ENCODE measurements around the gene LZTFL1. TPM values are rescaled to one million over a fixed set of nuclear protein-coding genes. Genes with fewer than 3 reads are reported as not detected.
A peak's percentile ranks its signal among the peaks of the same experiment; 100 is the strongest.
"Not testable (repeated sequence)": the region's sequence is repeated elsewhere in the genome, so short reads cannot be mapped to it uniquely, and the experiment has no call there.

LZTFL1 gene
- total RNA-seq, 1 experiment from 2014 or later: 27.6 TPM

DNA sequence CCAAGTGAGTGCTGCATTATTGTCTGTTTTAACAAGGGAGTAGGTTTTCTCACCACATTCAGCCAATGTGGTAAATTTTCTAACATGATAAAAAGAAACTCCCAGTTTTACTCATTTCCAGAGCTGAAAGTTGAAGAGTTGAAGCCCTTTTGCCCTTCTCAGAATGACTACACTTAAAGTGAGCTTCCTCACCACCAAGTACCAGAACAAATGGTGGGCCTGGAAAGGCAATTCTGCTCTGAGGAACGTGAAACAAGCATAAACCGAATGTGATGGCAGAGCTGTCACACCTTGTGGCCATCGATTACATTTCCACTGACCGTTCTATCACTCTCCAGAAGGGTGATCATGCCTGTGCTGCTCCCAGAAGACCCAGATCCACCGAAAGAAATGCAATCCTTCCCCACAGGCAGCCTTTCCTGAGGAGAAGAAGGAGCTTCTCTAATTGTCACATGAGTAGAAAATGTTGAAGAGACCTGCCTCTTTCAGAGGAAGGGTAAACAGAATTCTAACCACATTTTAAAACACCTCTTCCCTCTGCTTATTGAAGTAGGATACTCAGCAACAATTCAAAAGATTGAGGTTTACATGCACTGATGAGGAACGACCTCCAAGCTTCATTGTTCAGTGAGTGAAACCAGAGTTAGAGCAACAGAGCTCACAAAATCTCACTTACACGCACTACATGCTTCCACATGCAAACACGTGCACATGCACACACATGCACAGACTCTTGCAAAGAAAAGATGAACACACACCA lies 23.0 kb upstream of the LZTFL1 start:
- DNase-seq (ENCODE audit: low read depth): no peak

- DNase-seq (ENCODE audit: low read depth): no peak
Measured at GRCh38 chr3:45861043-45861719, 19.3 kb upstream of the LZTFL1 start.

DNA sequence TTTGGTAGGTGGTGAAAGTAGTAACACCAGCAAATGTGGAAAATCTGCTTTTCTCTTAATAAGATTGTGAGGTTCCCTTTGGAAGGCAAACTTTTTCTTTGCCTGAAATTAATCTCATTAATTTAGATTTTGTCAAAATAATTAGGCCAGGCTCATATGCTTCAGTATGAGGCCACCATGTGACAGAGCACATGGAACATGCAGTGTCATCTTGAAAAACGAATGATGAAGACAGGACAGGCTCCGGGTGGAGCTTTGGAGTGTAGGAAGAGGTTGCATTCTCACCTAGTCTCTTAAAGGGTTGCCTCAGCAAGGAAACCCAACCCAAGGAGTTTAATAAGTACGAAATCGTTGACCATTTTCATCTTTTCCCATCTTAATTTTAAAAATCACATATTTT lies 18.6 kb upstream of the LZTFL1 start:
- DNase-seq (ENCODE audit: low read depth): no peak

- DNase-seq (ENCODE audit: low read depth): no peak
Measured at GRCh38 chr3:45858809-45859543, 17.1 kb upstream of the LZTFL1 start.

DNA sequence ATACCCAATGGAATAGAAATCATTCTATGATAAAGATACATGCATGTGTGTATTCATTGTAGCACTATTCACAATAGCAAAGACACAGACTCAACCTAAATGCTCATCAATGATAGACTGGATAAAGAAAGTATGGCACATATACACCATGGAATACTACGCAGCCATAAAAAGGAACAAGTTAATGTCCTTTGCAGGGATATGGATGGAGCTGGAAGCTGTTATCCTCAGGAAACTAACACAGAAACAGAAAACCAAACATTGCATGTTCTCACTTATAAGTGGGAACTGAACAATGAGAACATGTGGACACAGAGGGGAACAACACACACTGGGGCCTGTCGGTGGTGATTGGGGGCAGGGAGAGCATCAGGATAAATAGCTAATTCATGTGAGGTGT lies 15.1 kb upstream of the LZTFL1 start:
- DNase-seq (ENCODE audit: low read depth): not testable (repeated sequence)

GRCh38 chr3:45856323-45856722 lies 14.4 kb upstream of the LZTFL1 start:
- DNase-seq (ENCODE audit: low read depth): not testable (repeated sequence)

GRCh38 chr3:45852828-45853227 lies 10.9 kb upstream of the LZTFL1 start:
- no peak for DNase-seq (ENCODE audit: low read depth)

DNA sequence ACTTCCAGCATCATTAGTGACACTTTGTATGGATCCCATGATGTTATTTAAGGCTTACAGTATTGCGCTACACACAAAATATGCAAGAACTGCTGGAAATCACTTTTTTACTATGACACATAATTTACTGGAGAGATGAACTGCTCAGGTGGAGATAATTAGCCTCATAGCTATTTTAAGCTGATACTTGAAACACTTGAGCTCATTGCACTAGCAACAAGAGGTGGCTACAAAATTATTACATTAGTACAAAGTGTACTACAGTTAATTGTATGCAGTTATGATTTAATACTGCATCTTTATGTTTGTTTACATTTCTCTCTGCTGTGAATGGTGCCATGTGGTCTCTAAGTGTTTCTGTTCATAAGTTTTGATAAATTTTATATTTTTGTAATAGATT lies 6.5 kb upstream of the LZTFL1 start:
- DNase-seq (ENCODE audit: low read depth): no peak

GRCh38 chr3:45844616-45845015 lies 2.7 kb upstream of the LZTFL1 start:
- no peak for DNase-seq (ENCODE audit: low read depth)

GRCh38 chr3:45842851-45843625 lies 1.1 kb upstream of the LZTFL1 start:
- no peak for DNase-seq (ENCODE audit: low read depth)

- peak; percentile 5 for DNase-seq (ENCODE audit: low read depth)
Measured at GRCh38 chr3:45841420-45841756, 531 bp downstream of the LZTFL1 start.

DNA sequence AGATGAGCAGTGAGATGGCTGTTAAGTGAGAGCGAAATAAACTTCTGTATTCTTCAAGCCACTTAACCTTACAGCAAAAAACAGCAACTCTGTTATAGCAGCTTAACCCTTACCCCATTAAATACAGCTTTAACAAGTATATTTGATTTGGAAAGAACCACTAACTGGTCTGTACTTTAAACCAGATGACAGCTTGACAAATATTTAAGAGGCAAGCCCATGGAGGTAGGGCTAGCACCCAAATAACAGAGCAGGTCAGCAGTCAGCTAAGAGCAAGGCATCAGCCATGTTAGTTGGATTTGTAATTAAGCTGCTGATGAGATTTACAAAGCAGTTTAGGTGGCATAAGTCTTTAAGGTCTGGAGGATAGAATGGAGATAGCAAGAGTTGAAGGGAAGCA lies 3.5 kb downstream of the LZTFL1 start:
- DNase-seq (ENCODE audit: low read depth): no peak

- DNase-seq (ENCODE audit: low read depth): no peak
Measured at GRCh38 chr3:45832699-45833098, 9.2 kb downstream of the LZTFL1 start.

DNA sequence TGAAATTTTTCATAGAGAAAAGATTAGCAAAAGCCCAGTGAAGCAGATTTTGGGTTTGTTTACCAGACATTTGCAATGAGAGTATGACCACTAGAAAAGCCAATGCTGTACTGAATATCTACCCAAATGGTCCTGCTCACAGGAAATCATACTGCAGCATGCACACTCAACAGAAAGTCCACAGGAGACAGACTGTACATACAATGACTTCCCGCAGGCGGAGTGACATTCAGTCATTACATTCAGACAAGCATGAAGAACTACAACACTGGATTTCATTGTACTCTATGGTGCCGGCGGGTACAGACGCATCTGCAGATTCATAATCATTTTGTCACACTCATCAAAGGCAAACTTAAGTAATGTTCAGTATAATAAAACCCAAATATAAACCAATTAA lies 11.8 kb downstream of the LZTFL1 start:
- DNase-seq (ENCODE audit: low read depth): no peak

DNA sequence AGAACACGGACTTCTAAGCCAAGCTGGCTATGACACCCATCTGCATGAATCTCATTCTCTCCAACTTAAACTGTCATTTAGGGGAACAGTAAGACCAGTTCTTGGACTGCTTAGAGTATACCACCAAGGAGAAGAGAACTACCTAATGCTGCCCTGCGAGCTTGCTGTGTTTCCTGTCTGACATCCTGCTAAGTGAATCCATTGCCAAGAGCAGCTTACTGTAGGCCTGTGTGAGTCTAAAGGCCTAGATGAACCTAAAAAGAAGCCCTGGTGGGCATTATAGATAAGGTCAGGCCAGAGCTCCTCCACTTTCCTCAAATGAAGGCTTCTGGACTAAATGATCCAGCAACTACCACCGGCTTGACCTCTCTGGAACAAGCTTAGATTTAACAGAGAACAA lies 15.0 kb downstream of the LZTFL1 start:
- no peak for DNase-seq (ENCODE audit: low read depth)

DNA sequence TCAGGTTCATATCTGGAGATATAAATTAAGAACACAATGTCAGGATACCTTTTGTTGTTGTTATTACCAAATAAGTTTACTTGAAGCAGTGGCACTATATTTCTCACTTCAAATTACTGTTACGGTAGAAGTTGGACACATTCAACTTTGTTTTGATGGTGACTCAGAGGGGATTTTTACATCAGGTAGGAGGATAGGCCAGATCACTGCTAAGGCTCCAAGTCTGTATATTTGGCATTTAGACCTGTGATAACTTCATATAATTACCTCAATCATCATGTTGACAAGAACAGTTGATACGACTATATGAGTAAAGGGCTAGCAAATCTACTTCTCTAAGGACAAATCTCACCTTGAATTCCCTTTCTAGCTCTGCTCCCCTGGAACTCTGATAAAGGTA lies 15.6 kb downstream of the LZTFL1 start:
- DNase-seq (ENCODE audit: low read depth): no peak

- no peak for DNase-seq (ENCODE audit: low read depth)
Measured at GRCh38 chr3:45821127-45821526, 20.8 kb downstream of the LZTFL1 start.

GRCh38 chr3:45819543-45819942 lies 22.4 kb downstream of the LZTFL1 start:
- DNase-seq (ENCODE audit: low read depth): no peak

DNA sequence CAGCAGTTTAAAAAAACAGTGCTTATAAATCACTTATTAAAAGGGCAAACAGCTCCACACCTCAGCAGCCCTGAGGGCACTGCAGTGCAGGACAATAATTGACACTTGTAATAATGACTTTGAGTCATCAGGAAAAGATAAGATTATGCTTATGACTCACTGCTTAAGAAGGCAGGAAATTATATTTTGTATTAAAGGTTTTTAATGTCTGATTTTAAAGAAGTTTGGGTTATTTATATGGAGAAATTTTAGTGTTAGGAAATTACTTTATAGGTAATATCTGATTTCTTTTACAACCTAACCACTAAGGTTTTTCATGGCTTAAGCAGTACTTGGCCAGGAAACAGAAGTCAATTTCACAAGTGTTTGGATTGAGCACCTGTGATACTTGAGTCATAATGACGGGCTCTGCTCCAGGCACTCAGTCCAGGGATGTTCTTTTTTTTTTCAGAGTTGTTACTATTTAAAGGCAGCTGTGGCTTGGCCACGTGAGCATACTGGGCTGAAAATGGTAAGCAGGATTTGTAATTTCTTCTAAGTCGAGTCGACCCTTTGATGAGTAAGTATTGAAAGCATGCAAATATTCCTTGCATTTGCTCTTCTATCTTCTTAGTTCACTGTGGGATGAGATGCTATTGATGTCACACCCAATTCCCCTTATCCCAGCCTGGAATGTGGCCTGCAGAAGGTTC lies 23.9 kb downstream of the LZTFL1 start:
- peak; percentile 85 for DNase-seq (ENCODE audit: low read depth)

- DNase-seq (ENCODE audit: low read depth): no peak
Measured at GRCh38 chr3:45816544-45816943, 25.4 kb downstream of the LZTFL1 start.

GRCh38 chr3:45814322-45814721 lies 27.6 kb downstream of the LZTFL1 start:
- no peak for DNase-seq (ENCODE audit: low read depth)

All from Daoy (cell line).